ENCODE data around the gene COL27A1.

COL27A1 gene

GRCh38 chr9:114273461-114273881, 118.1 kb downstream of the COL27A1 start:
- no peak for DNase-seq (ENCODE audit: low read depth)

- DNase-seq (ENCODE audit: low read depth): no peak
These were observed 118.9 kb downstream of the COL27A1 start for GRCh38 chr9:114274217-114274616.

GRCh38 chr9:114275246-114276004, 120.1 kb downstream of the COL27A1 start:
- DNase-seq (ENCODE audit: low read depth): no peak

- no peak for DNase-seq (ENCODE audit: low read depth)
These were observed 121.8 kb downstream of the COL27A1 start for GRCh38 chr9:114276908-114277821.

GRCh38 chr9:114278356-114278755, 123.0 kb downstream of the COL27A1 start:
- DNase-seq (ENCODE audit: low read depth): no peak

- DNase-seq (ENCODE audit: low read depth): no peak
These were observed 123.7 kb downstream of the COL27A1 start for GRCh38 chr9:114278881-114279570.

- DNase-seq (ENCODE audit: low read depth): no peak
These were observed 124.4 kb downstream of the COL27A1 start for GRCh38 chr9:114279693-114280092.

GRCh38 chr9:114280636-114281472, 125.5 kb downstream of the COL27A1 start:
- DNase-seq (ENCODE audit: low read depth): no peak

GRCh38 chr9:114281473-114282103, 126.3 kb downstream of the COL27A1 start:
- no peak for DNase-seq (ENCODE audit: low read depth)

GRCh38 chr9:114282104-114282485, 126.8 kb downstream of the COL27A1 start:
- DNase-seq (ENCODE audit: low read depth): no peak

- DNase-seq (ENCODE audit: low read depth): no peak
These were observed 127.2 kb downstream of the COL27A1 start for GRCh38 chr9:114282507-114282906.

GRCh38 chr9:114282926-114283325, 127.6 kb downstream of the COL27A1 start:
- DNase-seq (ENCODE audit: low read depth): no peak

- DNase-seq (ENCODE audit: low read depth): no peak
These were observed 128.3 kb downstream of the COL27A1 start for GRCh38 chr9:114283551-114284111.

- no peak for DNase-seq (ENCODE audit: low read depth)
These were observed 129.2 kb downstream of the COL27A1 start for GRCh38 chr9:114284316-114285060.

- no peak for DNase-seq (ENCODE audit: low read depth)
These were observed 130.0 kb downstream of the COL27A1 start for GRCh38 chr9:114285166-114285867.

GRCh38 chr9:114286146-114286679, 130.9 kb downstream of the COL27A1 start:
- no peak for DNase-seq (ENCODE audit: low read depth)

GRCh38 chr9:114287001-114287762, 131.8 kb downstream of the COL27A1 start:
- no peak for DNase-seq (ENCODE audit: low read depth)

GRCh38 chr9:114287763-114288192, 132.4 kb downstream of the COL27A1 start:
- DNase-seq (ENCODE audit: low read depth): no peak

All from stimulated activated CD4-positive, alpha-beta T cell treated with anti-CD3 and anti-CD28 coated beads, Interleukin-2, amount 100 ng/mL, for 4 hours (primary cell).